HG03097 (cell line): Measurements from ENCODE around the gene C19orf12.

ENCODE experiments used
- ATAC-seq: cut with Tn5 transposase; IDR thresholded peaks from one replicate; pipeline ENCODE4 v1.9.1; 2021; ENCODE audit not compliant: unreplicated experiment, low FRiP score

The C19orf12 gene

DNA sequence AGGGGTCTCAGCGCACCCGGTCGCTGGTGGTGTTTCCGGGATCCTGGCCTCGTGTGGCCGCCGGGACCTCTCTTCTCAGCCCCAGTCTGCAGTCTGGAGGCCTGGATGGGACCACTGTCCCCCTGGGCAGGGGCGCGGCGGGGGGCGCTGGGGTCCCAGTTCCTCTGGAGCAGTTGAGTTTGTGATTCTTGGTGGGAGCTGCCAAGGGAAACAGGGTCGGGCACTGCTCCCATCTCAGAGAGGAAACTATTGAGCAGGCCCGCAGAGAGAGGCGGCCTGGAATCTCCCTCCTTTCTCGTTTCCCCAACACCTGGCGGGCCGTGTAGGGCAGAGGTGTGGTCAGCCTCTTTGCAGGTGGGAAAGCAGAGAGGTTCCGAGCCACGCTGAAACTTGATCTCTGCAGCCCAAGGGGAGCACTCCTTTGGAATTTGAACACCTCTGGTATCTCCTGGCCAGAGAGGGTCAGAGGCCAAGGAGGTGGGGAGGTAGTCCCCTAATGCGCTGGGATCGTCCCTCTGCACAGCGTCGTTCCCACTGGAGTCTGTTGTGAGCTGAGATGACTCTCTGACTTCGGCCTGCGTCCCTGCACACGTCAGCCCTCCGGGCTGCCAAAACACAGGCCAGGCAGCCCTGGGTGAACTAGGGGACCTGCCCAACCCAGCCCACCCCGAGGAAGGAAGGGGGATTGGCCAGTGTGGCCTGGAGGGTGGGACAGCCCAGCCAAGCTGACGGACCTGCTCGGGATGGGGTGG, 49.1 kb downstream of the C19orf12 start:
- no peak for ATAC-seq

DNA sequence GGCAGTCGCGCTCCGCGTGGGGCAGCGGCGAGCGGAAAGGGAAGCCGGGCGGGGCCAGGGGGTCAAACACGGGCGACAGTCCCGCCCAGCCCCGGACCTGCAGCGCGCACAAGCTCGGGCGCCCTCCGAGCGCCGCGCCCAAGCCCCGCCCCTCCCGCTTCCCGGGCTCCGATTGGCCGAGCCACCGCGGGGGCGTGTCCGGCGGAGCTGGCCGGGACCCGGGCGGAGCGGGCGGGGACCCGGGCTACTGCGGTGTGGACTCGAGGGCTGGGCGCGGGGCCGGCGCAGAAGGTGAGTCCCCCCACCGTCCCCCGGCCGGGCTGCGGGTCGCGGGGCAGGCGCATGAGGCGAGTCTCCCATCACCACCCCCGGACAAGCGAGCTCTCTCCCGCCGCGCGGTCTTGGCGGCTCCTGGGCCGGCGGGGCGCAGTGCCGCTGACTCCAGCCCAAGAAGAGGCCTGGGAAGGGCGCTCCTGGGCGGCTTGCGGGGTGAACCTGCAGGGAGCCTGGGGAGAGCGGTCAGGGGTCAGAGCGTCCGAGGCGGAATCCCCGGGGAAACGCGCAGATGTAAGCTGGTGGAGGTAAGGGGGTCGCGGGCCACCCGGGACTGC, 49.7 kb downstream of the C19orf12 start, which contains the start of gene PLEKHF1:
TSS of gene PLEKHF1 (plus strand) at position 247 of the 611 bp plus-strand sequence. CDS start 8,379 bp downstream, outside the sequence.
- ATAC-seq: peak; percentile 84

DNA sequence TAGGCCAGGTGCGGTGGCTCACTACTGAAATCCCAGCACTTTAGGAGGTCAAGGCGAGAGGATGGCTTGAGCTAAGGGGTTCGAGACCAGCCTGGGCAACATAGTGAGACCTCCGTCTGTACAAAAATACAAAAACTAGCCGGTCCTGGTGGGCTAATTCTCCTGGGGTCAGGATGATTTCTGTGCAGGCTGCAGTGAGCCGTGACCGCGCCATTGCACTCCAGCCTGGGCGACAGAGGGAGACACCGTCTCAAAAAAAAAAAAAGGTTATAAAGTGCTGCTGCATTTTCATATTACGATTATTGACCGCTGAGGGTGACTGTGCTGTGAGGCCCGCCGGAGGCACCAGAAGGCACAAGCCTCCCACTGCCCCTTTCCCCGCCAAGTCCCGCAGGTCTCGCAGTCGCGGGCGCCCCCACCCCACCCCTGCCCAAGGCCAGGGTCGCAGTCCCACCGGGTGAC, 50.3 kb downstream of the C19orf12 start:
- no peak for ATAC-seq

DNA sequence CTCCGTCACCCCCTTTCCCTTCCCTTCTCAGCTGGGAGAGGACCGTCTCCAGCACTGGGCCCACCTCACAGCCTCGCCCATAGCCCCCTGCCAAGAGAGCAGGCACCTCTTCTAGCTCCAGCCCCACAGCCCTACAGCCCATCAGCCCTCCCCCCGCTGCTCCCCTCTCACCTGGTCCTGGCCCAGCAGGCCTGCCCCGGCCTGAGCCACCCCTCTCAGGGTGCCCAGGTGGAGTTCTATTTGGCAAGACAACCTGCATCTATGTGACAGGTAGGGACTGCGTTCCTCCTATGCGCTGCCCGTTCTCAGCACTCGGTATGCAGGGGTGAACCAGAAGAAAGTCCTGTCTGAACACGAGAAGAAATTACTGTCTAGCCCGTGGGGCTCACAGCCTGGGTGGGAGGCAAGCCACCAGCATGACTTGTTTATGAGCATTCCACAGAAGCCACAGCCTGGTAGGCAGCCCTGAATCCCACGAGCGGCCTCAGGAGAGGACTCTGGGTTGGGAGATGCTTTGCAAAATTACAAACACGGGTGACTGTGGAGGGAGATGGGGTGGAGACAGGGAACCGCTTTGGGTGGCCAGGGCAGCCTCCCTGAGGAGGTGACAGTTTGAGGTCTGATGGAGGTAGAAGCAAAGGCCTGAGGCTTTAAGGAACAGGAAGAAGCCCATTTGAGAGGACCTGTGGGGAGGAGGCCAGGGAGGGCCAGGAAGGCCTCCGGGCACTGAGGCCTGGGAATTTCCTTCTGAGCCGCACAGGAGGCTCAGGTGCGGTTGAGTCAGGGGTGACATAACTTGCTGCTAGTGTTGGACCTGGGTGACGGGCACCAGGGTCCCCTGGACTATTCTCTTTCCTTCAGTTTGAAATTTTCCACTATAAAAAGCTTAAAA, 51.0 kb downstream of the C19orf12 start:
- ATAC-seq: no peak

DNA sequence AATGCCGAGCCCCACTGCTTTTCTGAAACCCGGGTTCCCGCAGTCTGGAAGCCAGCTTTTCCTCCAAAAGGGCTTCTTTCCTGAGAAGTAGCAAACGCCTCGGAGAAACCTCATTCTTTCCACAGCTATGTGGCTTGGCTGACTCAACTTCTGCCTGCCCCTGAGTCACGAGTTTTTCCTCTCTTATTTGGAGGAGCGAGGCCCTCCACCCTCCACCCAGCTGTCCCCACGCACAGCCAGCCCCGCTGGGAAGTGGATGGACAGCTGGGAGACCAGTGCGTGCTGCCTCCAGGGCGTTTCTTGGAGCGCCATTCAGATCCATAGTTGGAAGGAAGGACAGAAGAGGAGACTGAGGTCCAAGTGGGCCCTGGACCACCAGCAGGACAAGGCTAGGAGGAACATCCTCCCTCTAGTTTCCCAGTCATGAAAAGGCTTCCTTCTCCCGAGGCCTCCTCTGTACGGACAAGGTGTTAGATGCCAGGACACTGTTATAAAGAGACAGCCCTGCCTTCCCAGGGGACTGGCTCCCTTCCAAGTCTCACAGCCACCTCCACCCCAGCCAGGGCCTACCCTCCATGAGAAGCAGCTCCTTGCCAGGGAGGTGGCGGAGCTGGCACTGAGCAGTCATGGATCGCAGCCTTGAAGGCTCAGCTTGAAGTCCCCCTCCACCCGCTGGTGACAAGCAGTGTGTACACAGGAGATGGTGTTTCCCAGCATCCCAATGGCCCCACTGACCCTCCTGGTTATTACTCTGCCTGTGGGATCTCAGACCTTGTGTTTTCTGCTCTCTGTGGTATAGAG, 52.3 kb downstream of the C19orf12 start:
- ATAC-seq: no peak

DNA sequence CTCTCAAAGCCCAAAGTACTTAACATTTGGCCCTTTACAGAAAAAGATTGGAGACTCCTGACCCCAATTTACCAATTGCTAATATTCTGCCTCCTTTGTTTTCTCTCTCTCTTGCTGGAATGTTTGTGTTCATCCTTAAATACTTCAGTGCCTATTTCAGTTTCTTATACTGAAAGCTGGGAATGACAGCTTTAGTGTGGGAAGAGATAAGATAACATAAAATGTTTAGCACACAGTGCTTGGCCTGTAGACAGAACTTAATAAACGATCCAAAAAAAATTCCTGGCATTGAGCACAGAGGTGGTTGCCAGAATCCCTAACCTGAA, 52.8 kb downstream of the C19orf12 start:
- no peak for ATAC-seq

DNA sequence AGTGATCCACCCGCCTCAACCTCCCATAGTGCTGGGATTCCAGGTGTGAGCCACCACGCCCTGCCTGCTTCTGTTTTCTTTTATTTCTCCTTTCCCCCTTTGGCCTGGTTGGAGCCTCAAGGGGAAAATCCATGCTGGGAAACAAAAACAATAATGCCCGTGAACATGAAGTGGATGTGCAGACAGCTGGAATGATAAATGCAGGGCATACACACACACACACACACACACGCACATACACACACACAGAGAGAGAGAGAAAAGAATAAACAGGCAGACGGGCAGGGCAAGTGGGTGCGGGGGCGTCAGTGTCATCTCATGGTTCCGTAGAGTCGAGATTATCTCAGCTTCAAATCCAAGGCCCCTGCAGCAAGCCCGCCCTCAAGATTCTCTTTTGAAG, 54.2 kb downstream of the C19orf12 start:
- no peak for ATAC-seq

DNA sequence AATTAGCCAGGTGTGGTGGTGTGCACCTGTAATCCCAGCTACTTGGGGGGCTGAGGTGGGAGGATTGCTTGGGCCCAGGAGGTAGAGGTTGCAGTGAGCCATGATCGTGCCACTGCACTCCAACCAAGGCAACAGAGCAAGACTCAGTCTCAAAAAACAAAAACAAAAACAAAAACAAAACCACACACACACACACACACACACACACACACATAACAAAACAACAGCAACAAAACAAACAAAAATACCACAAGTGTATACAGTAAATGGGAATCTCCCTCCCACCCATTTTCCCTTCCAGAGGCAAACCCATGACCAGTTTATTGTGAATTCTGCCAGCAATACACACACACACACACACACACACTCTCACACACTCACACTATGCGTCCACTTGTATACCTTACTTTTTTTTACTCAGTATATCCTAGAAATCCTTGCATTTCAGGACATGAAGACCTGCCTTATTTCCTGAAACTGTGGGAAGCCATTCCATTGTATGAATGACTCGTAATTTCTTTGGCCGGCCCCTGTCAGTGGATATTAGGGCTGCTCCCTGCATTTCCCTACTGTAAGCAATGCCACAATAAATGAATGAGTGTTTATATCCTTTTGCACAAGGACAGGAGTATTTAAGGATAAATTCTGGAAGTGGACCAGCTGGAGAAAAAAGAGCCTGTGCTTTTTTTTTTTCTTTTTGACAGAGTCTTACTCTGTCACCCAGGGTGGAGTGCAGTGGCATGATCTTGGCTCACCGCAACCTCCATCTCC, 56.7 kb downstream of the C19orf12 start:
- no peak for ATAC-seq

DNA sequence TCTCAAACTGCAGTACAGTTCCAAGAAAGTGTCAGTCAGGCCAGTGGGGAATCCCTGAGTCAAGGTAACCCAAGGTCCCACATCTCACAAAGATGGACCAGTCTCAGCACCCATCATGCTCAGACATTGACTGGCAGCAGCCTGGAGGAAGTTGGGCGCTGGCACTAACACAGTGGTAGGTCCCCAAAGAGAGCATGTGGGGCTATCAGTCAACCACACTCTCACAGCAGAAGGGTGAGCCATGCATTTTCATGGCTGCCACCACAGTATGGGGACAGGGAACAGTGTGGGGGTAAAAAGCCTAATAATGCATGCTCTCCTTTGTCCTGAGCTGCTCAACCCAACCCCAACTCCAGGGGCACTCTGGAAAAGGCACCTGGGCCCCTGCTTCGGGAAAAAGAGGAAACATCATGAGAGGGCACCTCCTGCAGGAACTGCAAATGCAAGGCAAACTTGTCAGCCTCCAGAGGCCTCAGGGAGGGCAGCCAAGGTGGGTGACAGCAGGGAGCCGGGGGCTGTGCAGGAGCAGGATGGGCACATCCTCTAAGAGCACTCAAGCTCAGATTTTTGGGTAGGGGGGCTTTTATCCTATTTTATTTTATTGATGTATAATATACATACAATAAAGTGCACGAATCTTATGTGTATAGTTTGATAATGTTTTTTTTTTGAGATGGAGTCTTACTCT, 59.3 kb downstream of the C19orf12 start:
- no peak for ATAC-seq

DNA sequence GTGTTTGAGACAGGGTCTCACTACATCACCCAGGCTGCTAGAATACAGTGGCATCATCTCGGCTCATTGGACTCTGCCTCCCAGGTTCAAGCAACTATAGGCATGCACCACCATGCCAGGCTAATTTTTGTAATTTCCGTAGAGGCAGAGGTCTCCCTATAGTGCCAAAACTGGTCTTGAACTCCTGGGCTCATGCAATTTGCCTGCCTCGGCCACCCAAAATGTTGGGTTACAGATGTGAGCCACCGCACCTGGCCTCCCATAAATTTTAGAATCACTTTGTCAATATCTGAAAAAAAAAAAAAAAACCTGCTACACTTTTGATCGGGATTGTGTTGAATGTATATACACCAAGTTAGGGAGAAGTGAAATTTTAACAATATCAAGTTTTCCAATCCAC, 61.7 kb downstream of the C19orf12 start:
- ATAC-seq: no peak

DNA sequence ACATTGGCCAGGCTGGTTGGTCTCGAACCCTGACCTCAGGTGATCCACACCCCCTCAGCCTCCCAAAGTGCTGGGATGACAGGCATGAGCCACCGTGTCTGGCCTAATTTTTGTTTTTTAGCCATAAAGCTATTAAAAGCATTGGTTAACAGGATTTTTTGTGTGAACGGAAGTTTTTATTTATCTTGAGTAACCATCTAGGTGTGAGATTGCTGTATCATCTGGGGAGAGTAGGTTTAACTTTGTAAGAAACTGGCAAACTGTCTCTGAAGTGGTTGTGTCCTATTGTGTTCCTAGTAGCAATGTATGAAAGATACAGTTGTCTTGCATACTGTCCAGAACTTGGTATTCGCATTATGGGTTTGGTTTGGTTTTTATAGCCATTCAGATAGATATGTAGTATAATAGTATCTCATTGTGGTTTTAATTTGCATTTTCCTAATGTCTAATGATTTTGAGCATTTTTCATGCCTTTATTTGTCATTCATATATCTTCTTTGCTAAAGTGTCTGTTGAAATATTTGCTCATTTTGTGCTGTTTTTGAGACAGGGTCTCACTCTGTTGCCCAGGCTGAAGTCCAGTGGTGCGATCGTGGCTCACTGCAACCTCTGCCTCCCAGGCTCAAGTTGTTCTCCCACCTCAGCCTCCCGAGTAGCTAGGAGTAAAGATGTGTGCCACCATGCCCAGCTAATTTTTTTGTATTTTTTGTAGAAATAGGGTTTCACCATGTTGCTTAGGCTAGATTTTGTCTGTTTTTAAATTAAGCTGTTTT, 63.3 kb downstream of the C19orf12 start:
- no peak for ATAC-seq

DNA sequence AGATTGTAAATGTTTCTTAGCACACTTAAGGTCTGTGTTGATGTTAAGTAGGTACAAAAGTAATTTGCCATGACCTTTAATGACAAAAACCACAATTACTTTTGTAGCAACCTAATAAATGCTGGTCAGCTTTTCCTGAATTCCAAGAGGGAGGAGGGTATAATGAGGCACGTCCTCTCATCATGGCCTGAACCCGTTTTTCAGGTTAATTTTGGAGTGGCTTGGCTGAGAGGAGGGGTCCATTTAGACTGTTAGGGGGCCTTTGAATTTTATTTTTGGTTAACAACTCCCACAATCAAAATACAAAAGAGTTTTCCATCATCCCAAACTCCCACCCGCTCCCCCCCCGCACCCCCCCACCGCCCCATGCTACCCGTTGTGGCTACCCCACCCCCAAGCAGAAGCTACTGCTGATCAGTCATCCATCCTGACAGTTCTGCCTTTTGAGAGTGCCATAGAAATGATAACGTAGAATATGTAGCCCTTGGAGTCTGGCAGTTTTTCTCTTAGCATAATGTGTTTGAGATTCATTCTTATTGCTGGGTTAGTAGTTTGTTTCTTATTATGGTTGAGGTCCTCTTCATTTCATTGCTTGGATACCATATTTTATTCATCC, 64.2 kb downstream of the C19orf12 start:
- ATAC-seq: no peak
